Osteoblast (primary cell): ENCODE data around the gene SIGLEC9. TPM values are rescaled to one million over a fixed set of nuclear protein-coding genes. Genes with fewer than 3 reads are reported as not detected.

Source experiments
- DNase-seq: peaks from one replicate; pipeline ENCODE4 v3.0.0; 2011; ENCODE audit warnings: low spot score, mixed read lengths; ENCODE audit not compliant: insufficient read length; ENCODE audit errors: missing footprints
- H2AFZ ChIP-seq: 2 replicates; pipeline ENCODE4 v1.6.0; 2011; ENCODE audit warnings: mild to moderate bottlenecking, low read length
- H3K27ac ChIP-seq: 2 replicates; pipeline ENCODE4 v1.5.1; 2011; ENCODE audit warnings: mild to moderate bottlenecking, low read depth, low read length, moderate library complexity
- H3K27me3 ChIP-seq: 2 replicates; pipeline ENCODE4 v1.6.0; 2012; ENCODE audit warnings: mild to moderate bottlenecking, control low read depth, inconsistent platforms, low read length, moderate library complexity; ENCODE audit not compliant: insufficient read depth
- H3K36me3 ChIP-seq: 2 replicates; pipeline ENCODE4 v1.5.1; 2011; ENCODE audit warnings: mild to moderate bottlenecking, low read length, control low read depth, moderate library complexity; ENCODE audit not compliant: insufficient read depth
- H3K4me1 ChIP-seq: 2 replicates; pipeline ENCODE4 v1.5.1; 2011; ENCODE audit warnings: mild to moderate bottlenecking, low read length, control low read depth, moderate library complexity; ENCODE audit not compliant: insufficient read depth
- H3K4me2 ChIP-seq: 2 replicates; pipeline ENCODE4 v1.6.0; 2011; ENCODE audit warnings: mild to moderate bottlenecking, low read length; ENCODE audit not compliant: insufficient read depth
- H3K4me3 ChIP-seq: fragments of 200-600 bp; sonication (generic); 3 replicates; pipeline ENCODE4 v1.5.1; 2012; ENCODE audit warnings: mild to moderate bottlenecking, low read length, inconsistent platforms; ENCODE audit not compliant: insufficient read depth
- H3K79me2 ChIP-seq: 2 replicates; pipeline ENCODE4 v1.6.0; 2012; ENCODE audit warnings: mild to moderate bottlenecking, low read length, control low read depth, inconsistent platforms; ENCODE audit not compliant: insufficient read depth
- H3K9me3 ChIP-seq: 2 replicates; pipeline ENCODE4 v1.5.1; 2011; ENCODE audit warnings: low read depth, low read length, control low read depth
- H4K20me1 ChIP-seq: 2 replicates; pipeline ENCODE4 v1.6.0; 2012; ENCODE audit warnings: mild to moderate bottlenecking, low read length, control low read depth; ENCODE audit not compliant: insufficient read depth
- total RNA-seq: library from RNA; depleted of rRNA; stranded (reverse); fragments of >200 nt; gene quantifications from 2 replicates; pipeline ENCODE4 v1.2.3, GENCODE V29; 2012
- TF ChIP-seq, protein P1 (sequence below): IDR thresholded peaks from 2 replicates; pipeline ENCODE4 v1.5.1; 2011; ENCODE audit warnings: mild to moderate bottlenecking, low read depth, low read length, moderate library complexity; ENCODE audit errors: extremely low read depth

SIGLEC9 gene
- total RNA-seq, 1 donor = not detected

DNA sequence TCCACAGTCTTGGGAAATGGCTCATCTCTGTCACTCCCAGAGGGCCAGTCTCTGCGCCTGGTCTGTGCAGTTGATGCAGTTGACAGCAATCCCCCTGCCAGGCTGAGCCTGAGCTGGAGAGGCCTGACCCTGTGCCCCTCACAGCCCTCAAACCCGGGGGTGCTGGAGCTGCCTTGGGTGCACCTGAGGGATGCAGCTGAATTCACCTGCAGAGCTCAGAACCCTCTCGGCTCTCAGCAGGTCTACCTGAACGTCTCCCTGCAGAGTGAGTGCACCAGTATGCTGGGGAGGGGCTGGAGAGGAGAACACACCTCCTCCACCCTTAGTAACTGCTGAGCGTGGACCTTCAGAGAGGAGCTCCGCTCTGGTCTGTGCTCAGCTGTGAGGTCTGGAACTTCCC lies 2.3 kb downstream of the SIGLEC9 start:
- Histone ChIP-seq H3K9me3 (no peaks in the 10 kb centered on the region), H3K36me3 (no peaks in the 10 kb centered on the region), H3K27me3 (peaks cover 4% of the 10 kb centered on the region), H4K20me1 (no peaks in the 10 kb centered on the region), H3K4me2 (no peak overlapping the region), H3K4me1 (peaks cover 8% of the 10 kb centered on the region), H3K79me2 (no peaks in the 10 kb centered on the region), H3K27ac (no peak overlapping the region), H2AFZ (no peak overlapping the region), H3K4me3 (no peak overlapping the region)
- no peak for DNase-seq
- TF ChIP-seq, protein P1, sequence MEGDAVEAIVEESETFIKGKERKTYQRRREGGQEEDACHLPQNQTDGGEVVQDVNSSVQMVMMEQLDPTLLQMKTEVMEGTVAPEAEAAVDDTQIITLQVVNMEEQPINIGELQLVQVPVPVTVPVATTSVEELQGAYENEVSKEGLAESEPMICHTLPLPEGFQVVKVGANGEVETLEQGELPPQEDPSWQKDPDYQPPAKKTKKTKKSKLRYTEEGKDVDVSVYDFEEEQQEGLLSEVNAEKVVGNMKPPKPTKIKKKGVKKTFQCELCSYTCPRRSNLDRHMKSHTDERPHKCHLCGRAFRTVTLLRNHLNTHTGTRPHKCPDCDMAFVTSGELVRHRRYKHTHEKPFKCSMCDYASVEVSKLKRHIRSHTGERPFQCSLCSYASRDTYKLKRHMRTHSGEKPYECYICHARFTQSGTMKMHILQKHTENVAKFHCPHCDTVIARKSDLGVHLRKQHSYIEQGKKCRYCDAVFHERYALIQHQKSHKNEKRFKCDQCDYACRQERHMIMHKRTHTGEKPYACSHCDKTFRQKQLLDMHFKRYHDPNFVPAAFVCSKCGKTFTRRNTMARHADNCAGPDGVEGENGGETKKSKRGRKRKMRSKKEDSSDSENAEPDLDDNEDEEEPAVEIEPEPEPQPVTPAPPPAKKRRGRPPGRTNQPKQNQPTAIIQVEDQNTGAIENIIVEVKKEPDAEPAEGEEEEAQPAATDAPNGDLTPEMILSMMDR = no peak

DNA sequence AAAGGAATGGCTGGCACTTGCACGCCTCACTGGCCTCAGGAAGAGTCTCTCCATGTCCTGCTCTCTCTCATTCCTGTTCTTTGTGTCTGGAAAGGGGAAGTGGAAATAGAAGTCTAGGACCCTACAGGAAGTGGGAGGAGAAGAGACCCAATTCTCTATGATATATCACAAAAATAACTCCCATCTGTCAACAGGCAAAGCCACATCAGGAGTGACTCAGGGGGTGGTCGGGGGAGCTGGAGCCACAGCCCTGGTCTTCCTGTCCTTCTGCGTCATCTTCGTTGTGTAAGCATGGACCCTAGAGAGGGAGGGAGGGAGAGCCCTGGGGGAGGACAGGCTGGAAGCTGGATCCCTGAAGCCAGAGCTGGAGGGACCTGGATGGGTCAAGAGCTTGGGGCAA lies 3.0 kb downstream of the SIGLEC9 start:
- no peaks in the 10 kb centered on the region for H4K20me1 ChIP-seq
- H3K36me3 ChIP-seq = no peaks in the 10 kb centered on the region
- DNase-seq = no peak
- H3K4me3 ChIP-seq = no peak overlapping the region
- H3K4me1 ChIP-seq = peaks cover 8% of the 10 kb centered on the region
- H3K9me3 ChIP-seq = no peaks in the 10 kb centered on the region
- TF ChIP-seq, protein P1 = no peak
- H2AFZ ChIP-seq = no peak overlapping the region
- peaks cover 4% of the 10 kb centered on the region for H3K27me3 ChIP-seq
- H3K79me2 ChIP-seq = no peaks in the 10 kb centered on the region
- H3K27ac ChIP-seq = no peak overlapping the region
- H3K4me2 ChIP-seq = no peak overlapping the region

DNA sequence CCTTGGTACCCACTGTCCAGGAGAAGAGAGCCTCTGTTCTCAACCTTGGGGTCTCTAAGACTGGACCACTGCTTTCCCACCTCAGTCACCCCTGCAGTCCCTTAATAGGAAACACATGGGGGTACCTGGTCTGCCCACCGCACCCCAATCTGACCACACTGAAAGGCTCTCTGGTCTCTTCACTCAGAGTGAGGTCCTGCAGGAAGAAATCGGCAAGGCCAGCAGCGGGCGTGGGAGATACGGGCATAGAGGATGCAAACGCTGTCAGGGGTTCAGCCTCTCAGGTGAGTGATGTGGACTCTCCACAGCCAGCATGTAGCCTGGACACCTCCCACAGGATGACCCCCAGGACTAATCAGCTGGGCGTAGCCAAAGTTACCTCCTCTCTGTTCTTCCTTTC lies 3.5 kb downstream of the SIGLEC9 start:
- Histone ChIP-seq H3K4me1 (peaks cover 8% of the 10 kb centered on the region), H3K27me3 (peaks cover 4% of the 10 kb centered on the region), H4K20me1 (no peaks in the 10 kb centered on the region), H3K36me3 (no peaks in the 10 kb centered on the region), H3K4me3 (no peak overlapping the region), H3K27ac (no peak overlapping the region), H3K79me2 (no peaks in the 10 kb centered on the region), H3K4me2 (no peak overlapping the region), H2AFZ (no peak overlapping the region), H3K9me3 (no peaks in the 10 kb centered on the region)
- TF ChIP-seq, protein P1 = no peak
- DNase-seq = no peak

DNA sequence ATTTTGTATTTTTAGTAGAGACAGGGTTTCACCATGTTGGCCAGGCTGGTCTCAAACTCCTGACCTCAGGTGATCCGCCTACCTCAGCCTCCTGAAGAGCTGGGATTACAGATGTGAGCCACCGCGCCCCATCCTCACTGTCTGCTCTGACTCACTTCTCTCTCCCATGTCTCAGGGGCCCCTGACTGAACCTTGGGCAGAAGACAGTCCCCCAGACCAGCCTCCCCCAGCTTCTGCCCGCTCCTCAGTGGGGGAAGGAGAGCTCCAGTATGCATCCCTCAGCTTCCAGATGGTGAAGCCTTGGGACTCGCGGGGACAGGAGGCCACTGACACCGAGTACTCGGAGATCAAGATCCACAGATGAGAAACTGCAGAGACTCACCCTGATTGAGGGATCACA lies 5.0 kb downstream of the SIGLEC9 start:
- TF ChIP-seq, protein P1 = no peak
- Histone ChIP-seq H3K36me3 (no peaks in the 10 kb centered on the region), H3K4me2 (no peak overlapping the region), H3K27ac (no peak overlapping the region), H4K20me1 (no peaks in the 10 kb centered on the region), H3K4me3 (no peak overlapping the region), H3K9me3 (no peaks in the 10 kb centered on the region), H2AFZ (no peak overlapping the region), H3K27me3 (peaks cover 4% of the 10 kb centered on the region), H3K79me2 (no peaks in the 10 kb centered on the region), H3K4me1 (peaks cover 8% of the 10 kb centered on the region)
- no peak for DNase-seq
